Body of pancreas (tissue), 4 donors: Measurements from ENCODE around the gene PRELID2. TPM values are rescaled to one million over a fixed set of nuclear protein-coding genes. Genes with fewer than 3 reads are reported as not detected.

Source experiments
- ATAC-seq: fragments of 150-250 bp; one replicate; pipeline ENCODE4 v1.9.1; 2016
- DNase-seq, 4 donors: peaks; one replicate each; pipeline ENCODE4 v3.0.0-alpha.2; 2019
- H3K27ac ChIP-seq, 4 donors: fragments of 200-600 bp; sonication (generic); 1 replicate in 3 of 4; 2 replicates in 1 of 4; pipeline versions ENCODE4 v1.5.1 to v1.6.1; 2016 to 2019; ENCODE audit warnings: mild to moderate bottlenecking in 1 of 4, mixed read lengths in 1 of 4, moderate library complexity in 1 of 4
- H3K27me3 ChIP-seq, 2 donors: fragments of 200-600 bp; sonication (generic); one replicate each; pipeline ENCODE4 v1.6.0; 2016; ENCODE audit warnings: mild to moderate bottlenecking in 1 of 2
- H3K36me3 ChIP-seq, 2 donors: fragments of 200-600 bp; sonication (generic); replicated peaks in 1 of 2; 2 replicates each; pipeline ENCODE4 v1.5.1; 2016; ENCODE audit warnings: low read depth in 2 of 2; ENCODE audit not compliant: insufficient read depth in 1 of 2
- H3K4me1 ChIP-seq: fragments of 200-600 bp; sonication (generic); one replicate; pipeline ENCODE4 v1.6.0; 2016
- H3K4me3 ChIP-seq, 2 donors: fragments of 200-600 bp; sonication (generic); 1 replicate in 1 of 2; 2 replicates in 1 of 2; pipeline ENCODE4 v1.5.1; 2016 to 2019
- H3K9me3 ChIP-seq, 3 donors: fragments of 200-600 bp; sonication (generic); 1 replicate in 2 of 3; 2 replicates in 1 of 3; pipeline ENCODE4 v1.5.1; 2016
- POLR2A ChIP-seq, 3 donors: fragments of 450-650 bp; IDR thresholded peaks; one replicate each; pipeline ENCODE4 v1.6.1; 2016; ENCODE audit warnings: antibody characterized with exemption in 3 of 3, mild to moderate bottlenecking in 2 of 3
- WGBS, 2 donors: methylation state at CpG; one replicate each; pipeline ENCODE4 v1.1.5; 2017; 5-methylcytosine and 5-hydroxymethylcytosine counted together
- intact Hi-C: fragments of 100-400 bp; cut with DNase I; formaldehyde crosslinking; loops from one replicate; pipeline ENCODE4 v1.15.1; 2023
- total RNA-seq, 2 donors: library from RNA; depleted of rRNA; stranded (reverse); fragments of >200 nt; gene quantifications; one replicate each; pipeline ENCODE4 v1.1.0, GENCODE V29; 2016
- TF ChIP-seq, protein P1 (sequence below), 7 experiments: fragments of 450-650 bp in 4 of 7; fragments of 200-600 bp in 3 of 7; sonication (generic) in 3 of 7; IDR thresholded peaks; one replicate each; pipeline ENCODE4 v1.5.1; 2016 to 2019; ENCODE audit warnings: antibody characterized with exemption in 7 of 7

The PRELID2 gene
- total RNA-seq, 2 donors from 2014 or later, result 17.1 to 22.4 TPM

DNA sequence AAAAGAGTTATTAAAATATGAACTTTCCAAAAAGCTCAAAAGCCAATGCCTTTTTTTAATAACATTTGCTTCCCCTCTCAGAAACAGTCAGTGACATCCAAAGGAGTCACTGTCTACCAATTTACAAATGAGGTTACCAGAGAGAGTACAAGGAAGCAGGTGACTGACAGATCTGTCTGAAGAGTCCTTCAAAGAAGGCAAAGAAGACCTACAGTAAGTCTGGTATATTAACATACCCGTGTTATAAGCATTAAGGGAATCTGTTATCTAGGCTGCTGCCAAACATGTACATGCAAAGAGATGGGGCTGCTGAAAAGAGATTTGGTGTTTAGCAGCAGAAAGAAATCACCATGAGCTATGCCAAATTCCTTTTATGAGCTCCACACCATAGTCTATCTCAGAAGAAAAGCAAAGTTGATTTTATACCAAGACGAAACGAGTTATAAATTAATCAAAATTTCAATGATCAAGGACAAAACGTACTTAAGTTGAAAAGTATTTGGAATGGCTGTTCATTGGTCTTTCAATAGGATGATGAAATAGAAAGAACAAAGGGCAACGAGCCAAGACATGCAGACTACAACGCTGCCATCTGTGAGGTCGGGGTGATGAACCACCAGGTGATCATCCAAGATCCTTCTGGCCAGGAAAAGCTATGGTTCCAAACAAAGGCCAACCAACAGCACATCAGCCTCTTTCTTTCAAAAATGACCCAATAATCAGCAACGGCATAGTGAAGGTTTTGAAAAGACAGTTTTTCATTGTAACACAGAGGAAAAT is 8.1 kb downstream of the PRELID2 start:
- no peak overlapping the region for H3K27ac ChIP-seq
- DNase-seq (no peak), ATAC-seq (no peak)
- intact Hi-C loops, result no loop called here
- WGBS, 2 donors, result 24 to 40% methylated on average over 8 of the region's 8 CpGs
- no peak overlapping the region for H3K4me3 ChIP-seq
- H3K27me3 ChIP-seq, result no peaks in the 10 kb centered on the region
- H3K4me1 ChIP-seq, result peaks cover 46% of the 10 kb centered on the region
- TF ChIP-seq, protein P1, sequence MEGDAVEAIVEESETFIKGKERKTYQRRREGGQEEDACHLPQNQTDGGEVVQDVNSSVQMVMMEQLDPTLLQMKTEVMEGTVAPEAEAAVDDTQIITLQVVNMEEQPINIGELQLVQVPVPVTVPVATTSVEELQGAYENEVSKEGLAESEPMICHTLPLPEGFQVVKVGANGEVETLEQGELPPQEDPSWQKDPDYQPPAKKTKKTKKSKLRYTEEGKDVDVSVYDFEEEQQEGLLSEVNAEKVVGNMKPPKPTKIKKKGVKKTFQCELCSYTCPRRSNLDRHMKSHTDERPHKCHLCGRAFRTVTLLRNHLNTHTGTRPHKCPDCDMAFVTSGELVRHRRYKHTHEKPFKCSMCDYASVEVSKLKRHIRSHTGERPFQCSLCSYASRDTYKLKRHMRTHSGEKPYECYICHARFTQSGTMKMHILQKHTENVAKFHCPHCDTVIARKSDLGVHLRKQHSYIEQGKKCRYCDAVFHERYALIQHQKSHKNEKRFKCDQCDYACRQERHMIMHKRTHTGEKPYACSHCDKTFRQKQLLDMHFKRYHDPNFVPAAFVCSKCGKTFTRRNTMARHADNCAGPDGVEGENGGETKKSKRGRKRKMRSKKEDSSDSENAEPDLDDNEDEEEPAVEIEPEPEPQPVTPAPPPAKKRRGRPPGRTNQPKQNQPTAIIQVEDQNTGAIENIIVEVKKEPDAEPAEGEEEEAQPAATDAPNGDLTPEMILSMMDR (IDR thresholded peaks at IDR 0.05), result no peak
- TF ChIP-seq POLR2A (IDR thresholded peaks at IDR 0.05), result no peak
- H3K36me3 ChIP-seq, result no peaks in the 10 kb centered on the region
- no peaks in the 10 kb centered on the region for H3K9me3 ChIP-seq

DNA sequence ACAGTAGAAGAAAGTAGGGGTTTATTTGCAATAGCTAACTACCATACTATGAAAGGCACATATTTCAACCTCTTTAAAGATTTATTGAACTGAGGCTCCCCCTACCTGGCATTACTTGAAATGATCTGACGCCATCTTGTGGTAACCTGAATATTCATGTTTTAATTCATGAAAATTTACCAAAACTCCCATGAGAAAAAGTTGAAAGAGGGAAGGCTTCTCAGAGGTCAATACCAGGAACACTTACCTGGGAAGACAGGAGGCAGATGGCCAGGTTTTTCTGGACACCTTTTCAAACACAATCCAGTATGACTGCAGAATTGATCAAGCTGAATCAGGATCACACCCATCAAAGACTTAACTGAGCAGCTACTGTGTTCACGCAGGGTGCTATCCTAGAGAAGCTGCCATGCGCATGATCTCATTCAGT is 9.4 kb downstream of the PRELID2 start:
- intact Hi-C loops, result no loop called here
- H3K27ac ChIP-seq, result no peak overlapping the region
- no peaks in the 10 kb centered on the region for H3K27me3 ChIP-seq
- no peaks in the 10 kb centered on the region for H3K36me3 ChIP-seq
- 63 to 67% methylated on average over 3 of the region's 3 CpGs for WGBS, 2 donors
- no peak for TF ChIP-seq POLR2A (IDR thresholded peaks at IDR 0.05)
- TF ChIP-seq, protein P1 (IDR thresholded peaks at IDR 0.05), result peak; percentile 31 to 93 (median 84)
- ATAC-seq (peak; percentile 56), DNase-seq (no peak)
- H3K4me1 ChIP-seq, result peaks cover 40% of the 10 kb centered on the region
- H3K4me3 ChIP-seq, result no peak overlapping the region
- H3K9me3 ChIP-seq, result no peaks in the 10 kb centered on the region

DNA sequence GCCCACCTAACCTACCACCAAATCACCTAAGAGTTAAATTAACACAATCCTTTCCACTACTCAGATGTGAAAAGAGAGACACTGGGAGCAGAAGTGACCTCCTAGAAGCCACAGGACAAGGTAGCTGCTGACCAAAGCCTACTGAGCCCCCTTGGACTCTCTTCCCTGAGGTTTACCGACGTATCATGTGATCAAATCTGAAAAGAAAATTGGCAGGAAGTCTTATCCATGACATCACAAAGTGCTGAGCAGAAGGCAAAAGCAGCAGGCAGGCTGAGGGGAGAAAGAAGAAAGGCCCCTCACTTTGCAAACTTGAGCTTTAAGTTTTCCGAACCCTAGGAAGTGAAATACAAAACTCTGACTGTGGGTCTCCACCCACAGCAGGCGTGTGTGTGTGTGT is 11.1 kb downstream of the PRELID2 start:
- WGBS, 2 donors, result 52 to 57% methylated on average over 4 of the region's 4 CpGs
- TF ChIP-seq POLR2A (IDR thresholded peaks at IDR 0.05), result no peak
- TF ChIP-seq, protein P1 (IDR thresholded peaks at IDR 0.05), result no peak
- Histone ChIP-seq H3K4me1 (peaks cover 23% of the 10 kb centered on the region), H3K4me3 (no peak overlapping the region), H3K27me3 (no peaks in the 10 kb centered on the region), H3K27ac (no peak overlapping the region), H3K9me3 (no peaks in the 10 kb centered on the region), H3K36me3 (no peaks in the 10 kb centered on the region)
- intact Hi-C loops, result no loop called here
- no peak for DNase-seq
- ATAC-seq, result no peak

DNA sequence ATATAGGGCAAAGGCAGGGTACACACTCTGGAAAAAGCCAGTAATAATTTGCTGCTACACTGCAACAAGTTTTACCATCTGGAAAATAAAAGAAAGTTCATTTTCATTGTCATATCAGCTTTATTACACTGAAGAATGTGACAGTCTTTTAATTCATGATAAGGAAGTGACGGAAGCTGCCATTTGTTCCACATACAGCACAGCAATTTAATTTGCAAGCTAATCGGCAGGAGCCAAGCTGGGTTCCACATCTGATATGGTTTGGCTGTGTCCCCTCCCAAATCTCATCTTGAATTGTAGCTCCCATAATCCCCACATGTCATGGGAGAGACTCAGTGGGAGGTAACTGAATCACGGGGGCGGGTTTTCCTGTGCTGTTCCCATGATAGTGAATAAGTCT is 16.5 kb downstream of the PRELID2 start:
- no peak overlapping the region for H3K4me3 ChIP-seq
- intact Hi-C loops, result no loop called here
- no peaks in the 10 kb centered on the region for H3K9me3 ChIP-seq
- TF ChIP-seq, protein P1 (IDR thresholded peaks at IDR 0.05), result no peak
- no peak for TF ChIP-seq POLR2A (IDR thresholded peaks at IDR 0.05)
- H3K27ac ChIP-seq, result no peak overlapping the region
- H3K36me3 ChIP-seq, result peaks cover 0 to 5% of the 10 kb centered on the region in 2 donors
- no peak for ATAC-seq
- 76% methylated on average over 4 of the region's 4 CpGs for WGBS, 2 donors
- no peaks in the 10 kb centered on the region for H3K27me3 ChIP-seq
- no peaks in the 10 kb centered on the region for H3K4me1 ChIP-seq
- no peak for DNase-seq

DNA sequence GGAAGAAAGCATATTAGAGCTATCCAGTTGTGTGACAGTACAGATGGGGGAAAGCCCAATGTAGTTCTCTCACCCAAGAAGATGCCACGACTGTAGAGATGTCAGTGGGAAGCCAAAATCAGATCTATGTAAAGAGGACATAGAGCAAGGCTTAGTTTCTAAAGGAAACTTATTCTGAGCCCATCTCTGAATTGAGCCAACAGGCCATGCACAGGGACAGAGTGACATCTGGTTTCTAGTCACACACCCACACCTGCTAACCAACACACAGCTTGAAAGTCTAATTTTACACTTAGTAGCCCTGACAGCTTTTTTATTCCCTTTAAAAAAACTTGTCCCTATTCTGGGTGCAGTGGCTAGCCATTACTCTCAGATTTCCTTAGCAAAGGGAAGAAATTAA is 22.3 kb downstream of the PRELID2 start:
- intact Hi-C loops, result no loop called here
- Histone ChIP-seq H3K27me3 (no peaks in the 10 kb centered on the region), H3K4me3 (no peak overlapping the region), H3K36me3 (peaks cover 0 to 4% of the 10 kb centered on the region in 2 donors), H3K4me1 (peaks cover 5% of the 10 kb centered on the region), H3K27ac (no peak overlapping the region), H3K9me3 (no peaks in the 10 kb centered on the region)
- DNase-seq (no peak), ATAC-seq (no peak)
- TF ChIP-seq POLR2A (IDR thresholded peaks at IDR 0.05), result no peak
- TF ChIP-seq, protein P1 (IDR thresholded peaks at IDR 0.05), result no peak
- WGBS, 2 donors, result 61 to 78% methylated on average over 1 of the region's 1 CpG
